Activated naive CD8-positive, alpha-beta T cell treated with anti-CD3 and anti-CD28 coated beads, Interleukin-2, amount 50 U/mL, for 24 hours (primary cell): ENCODE measurements around the gene TDP2.
"Not testable (repeated sequence)": the region's sequence is repeated elsewhere in the genome, so short reads cannot be mapped to it uniquely, and the experiment has no call there.

Experiments
- ATAC-seq: fragments of 150-1000 bp; cut with Tn5 transposase; one replicate; pipeline ENCODE4 v1.10.0; 2021
- DNase-seq: peaks from one replicate; pipeline ENCODE4 v3.0.0; 2021
- H3K27ac Mint-ChIP-seq: one replicate; pipeline ENCODE4 v1.8.0; 2021; ENCODE audit warnings: mild to moderate bottlenecking, mixed read lengths
- H3K27me3 Mint-ChIP-seq: one replicate; pipeline ENCODE4 v1.8.0; 2021; ENCODE audit warnings: mixed read lengths
- H3K36me3 Mint-ChIP-seq: one replicate; pipeline ENCODE4 v1.8.0; 2021; ENCODE audit warnings: low read depth, mixed read lengths
- H3K4me1 Mint-ChIP-seq: one replicate; pipeline ENCODE4 v1.8.0; 2021; ENCODE audit warnings: mixed read lengths
- H3K4me3 Mint-ChIP-seq: one replicate; pipeline ENCODE4 v1.8.0; 2021; ENCODE audit warnings: mild to moderate bottlenecking, moderate library complexity, mixed read lengths
- H3K9me3 Mint-ChIP-seq: one replicate; pipeline ENCODE4 v1.8.0; 2021; ENCODE audit warnings: mixed read lengths

TDP2 gene

GRCh38 chr6:24644377-24644776, 22.3 kb downstream of the TDP2 start:
- no peak for ATAC-seq
- Mint-ChIP-seq H3K9me3 (no peaks in the 10 kb centered on the region), H3K27ac (no peak overlapping the region), H3K4me3 (no peak overlapping the region), H3K27me3 (peaks cover 28% of the 10 kb centered on the region), H3K36me3 (no peaks in the 10 kb centered on the region), H3K4me1 (peaks cover 13% of the 10 kb centered on the region)
- DNase-seq = no peak

DNA sequence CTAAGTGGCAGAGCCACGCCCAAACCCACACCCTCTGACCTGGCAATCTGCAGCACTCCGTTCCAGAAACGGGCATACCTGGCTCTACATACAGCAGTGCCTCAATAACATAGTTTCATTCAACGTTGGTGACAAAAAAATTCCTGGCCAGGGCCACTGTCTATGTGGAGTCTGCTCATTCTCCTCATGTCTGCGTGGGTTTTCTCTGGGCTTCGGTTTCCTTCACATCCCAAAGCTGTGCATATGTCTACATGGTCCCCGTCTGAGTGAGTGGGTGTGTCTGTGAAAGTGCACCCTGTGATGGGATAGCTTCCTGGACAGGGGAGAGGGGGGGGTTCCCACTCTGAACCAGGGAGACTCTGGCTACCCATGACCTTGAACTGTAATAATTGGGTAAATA, 22.8 kb downstream of the TDP2 start:
- Mint-ChIP-seq H3K4me1 (peaks cover 13% of the 10 kb centered on the region), H3K27me3 (peaks cover 28% of the 10 kb centered on the region), H3K4me3 (no peak overlapping the region), H3K27ac (no peak overlapping the region), H3K36me3 (no peaks in the 10 kb centered on the region), H3K9me3 (peaks cover 3% of the 10 kb centered on the region)
- ATAC-seq = no peak
- no peak for DNase-seq

- Mint-ChIP-seq H3K27me3 (peaks cover 28% of the 10 kb centered on the region), H3K4me1 (peaks cover 13% of the 10 kb centered on the region), H3K36me3 (no peaks in the 10 kb centered on the region), H3K9me3 (peaks cover 8% of the 10 kb centered on the region), H3K27ac (no peak overlapping the region), H3K4me3 (no peak overlapping the region)
- DNase-seq (no peak), ATAC-seq (no peak)
These were observed 24.6 kb downstream of the TDP2 start for GRCh38 chr6:24642061-24642460.

DNA sequence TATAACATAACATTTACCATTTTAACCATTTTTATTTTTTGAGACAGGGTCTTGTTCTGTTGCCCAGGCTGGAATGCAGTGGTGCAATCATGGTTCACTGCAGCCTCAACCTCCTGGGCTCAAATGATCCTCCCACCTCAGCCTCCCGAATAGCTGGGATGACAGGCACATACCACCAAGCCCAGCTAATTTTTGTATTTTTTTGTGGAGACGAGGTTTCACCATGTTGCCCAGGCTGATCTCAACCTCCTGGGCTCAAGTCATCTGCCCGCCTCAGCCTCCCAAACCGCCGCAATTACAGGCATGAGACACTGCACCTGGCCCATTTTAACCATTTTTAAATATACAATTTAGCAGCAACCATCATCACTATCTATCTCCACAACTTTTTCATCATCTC, 26.1 kb downstream of the TDP2 start:
- not testable (repeated sequence) for H3K4me1 Mint-ChIP-seq, H3K27ac Mint-ChIP-seq, H3K9me3 Mint-ChIP-seq, ATAC-seq, H3K4me3 Mint-ChIP-seq, DNase-seq, H3K36me3 Mint-ChIP-seq
- H3K27me3 Mint-ChIP-seq = peaks cover 26% of the 10 kb centered on the region

DNA sequence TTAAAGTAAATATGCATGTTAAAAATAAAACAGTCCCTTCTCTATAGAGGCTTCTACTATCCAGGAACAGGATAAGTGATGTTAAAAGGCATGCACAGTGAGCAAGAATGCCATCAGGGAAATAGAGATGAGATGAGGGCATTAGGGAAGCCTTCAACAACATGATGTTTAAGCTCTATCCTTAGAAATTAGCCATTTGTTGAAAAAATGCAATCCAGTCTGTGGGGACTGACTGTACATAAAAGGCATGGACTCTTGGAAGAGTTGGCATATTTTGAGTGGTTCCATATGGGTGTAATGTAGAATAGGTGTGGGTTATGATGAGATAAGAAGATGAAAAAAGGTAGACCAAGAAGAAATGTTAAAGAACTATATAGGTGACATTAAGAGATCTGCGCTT, 26.5 kb downstream of the TDP2 start:
- Mint-ChIP-seq H3K27ac (no peak overlapping the region), H3K4me3 (no peak overlapping the region), H3K36me3 (no peaks in the 10 kb centered on the region), H3K9me3 (peaks cover 8% of the 10 kb centered on the region), H3K27me3 (peaks cover 22% of the 10 kb centered on the region), H3K4me1 (peaks cover 1% of the 10 kb centered on the region)
- DNase-seq (no peak), ATAC-seq (no peak)

DNA sequence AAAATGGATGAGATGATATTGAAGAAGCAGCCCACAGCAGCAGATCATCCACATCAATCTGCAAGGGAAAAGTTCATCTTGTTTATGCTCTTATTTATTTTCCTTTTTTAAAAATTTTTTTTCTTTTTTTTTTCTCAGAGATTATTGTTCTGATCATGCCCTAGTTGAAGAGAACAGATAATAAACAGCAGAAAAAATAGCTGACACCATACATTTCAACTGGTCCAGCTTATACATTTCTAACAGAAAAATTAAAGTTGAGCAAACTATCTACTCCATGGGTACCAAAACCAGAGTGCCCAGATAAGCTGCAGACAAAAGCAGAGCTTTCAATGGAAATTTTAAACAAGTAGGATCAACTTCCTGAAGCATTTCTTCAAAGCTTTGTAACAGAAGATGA, 30.0 kb downstream of the TDP2 start:
- DNase-seq = no peak
- Mint-ChIP-seq H3K9me3 (peaks cover 8% of the 10 kb centered on the region), H3K27me3 (peaks cover 18% of the 10 kb centered on the region), H3K4me1 (no peaks in the 10 kb centered on the region), H3K36me3 (no peaks in the 10 kb centered on the region), H3K27ac (no peak overlapping the region), H3K4me3 (no peak overlapping the region)
- no peak for ATAC-seq

- no peak overlapping the region for H3K27ac Mint-ChIP-seq
- H3K4me1 Mint-ChIP-seq = no peaks in the 10 kb centered on the region
- no peak overlapping the region for H3K4me3 Mint-ChIP-seq
- no peak for ATAC-seq
- no peak for DNase-seq
- H3K9me3 Mint-ChIP-seq = no peaks in the 10 kb centered on the region
- no peaks in the 10 kb centered on the region for H3K36me3 Mint-ChIP-seq
- peaks cover 14% of the 10 kb centered on the region for H3K27me3 Mint-ChIP-seq
These were observed 34.1 kb downstream of the TDP2 start for GRCh38 chr6:24632573-24632972.

DNA sequence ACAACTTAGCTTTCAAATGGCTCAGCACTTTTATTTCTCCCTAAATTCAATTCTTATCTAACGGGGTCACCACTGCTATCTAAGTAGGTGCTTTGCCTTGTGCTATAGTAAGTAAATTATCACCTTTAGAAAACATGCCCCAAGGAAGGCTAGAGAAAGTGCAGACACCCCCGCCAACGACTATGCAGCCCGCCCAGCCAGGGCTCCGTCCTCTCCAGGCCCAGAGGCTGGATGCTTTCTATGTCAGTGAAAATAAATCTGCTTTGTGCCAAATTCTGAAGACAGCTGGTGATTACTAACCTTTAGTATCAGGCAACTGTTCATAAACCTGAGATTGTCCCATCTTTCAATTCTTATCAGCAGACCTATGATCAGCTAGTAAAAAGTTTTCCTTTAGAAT, 35.0 kb downstream of the TDP2 start:
- Mint-ChIP-seq H3K4me1 (no peaks in the 10 kb centered on the region), H3K4me3 (no peak overlapping the region), H3K27ac (no peak overlapping the region), H3K27me3 (peaks cover 14% of the 10 kb centered on the region), H3K9me3 (no peaks in the 10 kb centered on the region), H3K36me3 (no peaks in the 10 kb centered on the region)
- ATAC-seq (no peak), DNase-seq (no peak)

DNA sequence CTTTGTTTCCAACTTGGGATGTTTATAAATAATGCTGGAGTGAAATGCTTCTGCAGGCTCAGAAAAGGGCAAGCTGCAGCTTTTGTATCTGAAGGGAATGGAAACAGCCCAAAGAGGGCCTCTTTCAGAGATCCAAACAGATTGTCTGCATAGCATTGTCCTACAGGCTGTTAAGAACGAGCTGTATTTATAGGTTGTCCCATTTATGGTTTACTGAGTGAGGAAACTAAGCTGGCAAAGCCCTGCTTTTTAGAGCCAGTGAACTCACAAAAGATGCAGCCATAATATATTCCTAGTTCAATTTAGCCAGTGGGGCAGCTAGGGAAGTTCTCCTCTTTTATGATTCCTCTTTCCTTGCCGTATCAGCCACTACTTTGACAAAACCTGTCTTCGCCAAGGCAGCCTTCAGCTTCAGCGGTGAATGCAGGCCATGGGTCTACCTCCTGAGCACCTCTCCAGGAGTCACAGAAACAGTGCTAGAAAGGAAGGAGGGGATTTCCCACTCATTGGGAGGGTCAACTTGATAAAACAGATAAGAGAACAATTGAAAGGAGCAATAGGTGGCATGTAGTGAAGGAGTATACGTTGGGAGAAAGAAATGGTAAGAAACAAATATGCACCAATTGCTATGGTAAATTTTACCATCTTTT, 35.7 kb downstream of the TDP2 start:
- H3K4me1 Mint-ChIP-seq = no peaks in the 10 kb centered on the region
- H3K4me3 Mint-ChIP-seq = no peak overlapping the region
- ATAC-seq (no peak), DNase-seq (no peak)
- peaks cover 14% of the 10 kb centered on the region for H3K27me3 Mint-ChIP-seq
- no peak overlapping the region for H3K27ac Mint-ChIP-seq
- no peaks in the 10 kb centered on the region for H3K36me3 Mint-ChIP-seq
- no peaks in the 10 kb centered on the region for H3K9me3 Mint-ChIP-seq

GRCh38 chr6:24621626-24622289, 44.9 kb downstream of the TDP2 start:
- Mint-ChIP-seq H3K27me3 (no peaks in the 10 kb centered on the region), H3K9me3 (no peaks in the 10 kb centered on the region), H3K27ac (no peak overlapping the region), H3K4me3 (no peak overlapping the region), H3K36me3 (no peaks in the 10 kb centered on the region), H3K4me1 (no peaks in the 10 kb centered on the region)
- ATAC-seq (no peak), DNase-seq (no peak)

- DNase-seq (no peak), ATAC-seq (no peak)
- Mint-ChIP-seq H3K27ac (no peak overlapping the region), H3K4me3 (no peak overlapping the region), H3K36me3 (no peaks in the 10 kb centered on the region), H3K27me3 (peaks cover 1% of the 10 kb centered on the region), H3K4me1 (no peaks in the 10 kb centered on the region), H3K9me3 (no peaks in the 10 kb centered on the region)
These were observed 46.1 kb downstream of the TDP2 start for GRCh38 chr6:24620637-24621036.

GRCh38 chr6:24619661-24620060, 47.0 kb downstream of the TDP2 start:
- Mint-ChIP-seq H3K9me3 (no peaks in the 10 kb centered on the region), H3K4me3 (no peak overlapping the region), H3K36me3 (no peaks in the 10 kb centered on the region), H3K27me3 (peaks cover 3% of the 10 kb centered on the region), H3K27ac (no peak overlapping the region), H3K4me1 (no peaks in the 10 kb centered on the region)
- DNase-seq (no peak), ATAC-seq (no peak)

- ATAC-seq (no peak), DNase-seq (no peak)
- peaks cover 10% of the 10 kb centered on the region for H3K27me3 Mint-ChIP-seq
- no peak overlapping the region for H3K4me3 Mint-ChIP-seq
- no peak overlapping the region for H3K27ac Mint-ChIP-seq
- H3K36me3 Mint-ChIP-seq = no peaks in the 10 kb centered on the region
- no peaks in the 10 kb centered on the region for H3K9me3 Mint-ChIP-seq
- H3K4me1 Mint-ChIP-seq = no peaks in the 10 kb centered on the region
These were observed 52.1 kb downstream of the TDP2 start for GRCh38 chr6:24614648-24615047.

DNA sequence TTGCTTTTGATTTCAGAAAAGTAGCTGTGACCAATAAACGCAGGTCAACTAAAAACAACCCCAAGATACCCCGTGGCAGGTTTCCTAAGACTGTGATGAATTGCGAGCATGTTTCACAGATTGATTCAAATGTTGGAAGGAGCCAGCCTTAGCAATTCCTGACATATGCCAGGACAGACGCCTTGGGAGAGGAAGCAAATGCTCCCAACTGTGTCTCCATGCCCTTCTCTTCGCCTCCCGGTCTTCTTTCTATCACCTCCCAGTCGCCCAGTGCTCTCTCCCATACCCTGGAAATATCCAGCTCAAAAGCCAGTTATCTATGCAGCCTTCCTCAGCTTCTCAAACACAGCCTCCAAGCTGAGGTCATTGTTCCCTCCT, 52.7 kb downstream of the TDP2 start:
- Mint-ChIP-seq H3K9me3 (no peaks in the 10 kb centered on the region), H3K27me3 (peaks cover 10% of the 10 kb centered on the region), H3K4me1 (no peaks in the 10 kb centered on the region), H3K36me3 (no peaks in the 10 kb centered on the region), H3K27ac (no peak overlapping the region), H3K4me3 (no peak overlapping the region)
- ATAC-seq (no peak), DNase-seq (no peak)

- Mint-ChIP-seq H3K27me3 (peaks cover 10% of the 10 kb centered on the region), H3K4me3 (no peak overlapping the region), H3K4me1 (no peaks in the 10 kb centered on the region), H3K36me3 (no peaks in the 10 kb centered on the region), H3K27ac (no peak overlapping the region), H3K9me3 (no peaks in the 10 kb centered on the region)
- DNase-seq (no peak), ATAC-seq (no peak)
These were observed 53.2 kb downstream of the TDP2 start for GRCh38 chr6:24613361-24614042.
